HepG2 (cell line): Measurements from ENCODE around the gene GLUL. TPM values are rescaled to one million over a fixed set of nuclear protein-coding genes. Genes with fewer than 3 reads are reported as not detected.

ENCODE experiments used
- ATAC-seq: fragments of 200-7000 bp; cut with Tn5 transposase; 3 replicates; pipeline ENCODE4 v1.9.1; 2020; ENCODE audit warnings: mild to moderate bottlenecking, moderate library complexity
- BruUV-seq: library from RNA; stranded (reverse); fragments of 400-500 nt; replicated peaks from 2 replicates; lab custom pipeline; 2021; lab: Mats Ljungman, UMichigan
- CTCF ChIA-PET: fragments of 300-600 bp; formaldehyde crosslinking; extraction: SDS; loops from one replicate; lab custom pipeline; 2021; ENCODE audit warnings: low total read pairs, inconsistent platforms, low intra/inter-chr PET ratio; lab: Yijun Ruan, JAX
- POLR2A ChIA-PET: fragments of 350-600 bp; sonication (Branson Sonifier 250); formaldehyde crosslinking; loops from one replicate; lab custom pipeline; 2020; ENCODE audit warnings: antibody characterized with exemption, inconsistent platforms; lab: Yijun Ruan, JAX
- DNase-seq: peaks from one replicate; pipeline ENCODE4 v3.0.0-alpha.2; 2015; ENCODE audit warnings: low spot score
- FAIRE-seq: peaks from 3 replicates; lab custom pipeline; 2011; peaks lifted over from hg19 to GRCh38; lab: Jason Lieb, UNC
- H2AFZ ChIP-seq: one replicate; pipeline ENCODE4 v1.6.1; 2011; ENCODE audit warnings: low read length, inconsistent platforms
- H3K27ac ChIP-seq: fragments of 300-600 bp; 3 replicates; pipeline ENCODE4 v1.8.0; 2011; ENCODE audit warnings: mixed run types, mild to moderate bottlenecking, mixed read lengths, low read length, inconsistent platforms; ENCODE audit not compliant: insufficient read depth; ENCODE audit errors: extremely low read length
- H3K27me3 ChIP-seq, 2 experiments: fragments of 200-600 bp in 1 of 2; 2 replicates in 1 of 2; 3 replicates in 1 of 2; pipeline versions ENCODE4 v1.6.0 to v1.8.0; 2011; ENCODE audit warnings: low read length in 2 of 2, mild to moderate bottlenecking in 2 of 2, moderate library complexity in 2 of 2, inconsistent platforms in 1 of 2; ENCODE audit not compliant: insufficient read depth in 2 of 2, control insufficient read depth in 1 of 2
- H3K36me3 ChIP-seq, 2 experiments: fragments of 200-600 bp in 1 of 2; replicated peaks in 1 of 2; 2 replicates in 1 of 2; 3 replicates in 1 of 2; pipeline versions ENCODE4 v1.5.1 to v1.8.0; 2011; ENCODE audit warnings: low read length in 2 of 2, inconsistent platforms in 1 of 2; ENCODE audit not compliant: insufficient read depth in 2 of 2, control insufficient read depth in 1 of 2
- H3K4me1 ChIP-seq: 2 replicates; pipeline ENCODE4 v1.5.1; 2012; ENCODE audit warnings: low read length, inconsistent platforms; ENCODE audit not compliant: insufficient read depth
- H3K4me2 ChIP-seq: 2 replicates; pipeline ENCODE4 v1.6.0; 2011; ENCODE audit warnings: low read depth, low read length, inconsistent platforms
- H3K4me3 ChIP-seq, 3 experiments: fragments of 200-600 bp in 1 of 3; sonication (generic), shearing (Covaris generic) in 1 of 3; replicated peaks in 1 of 3; 2 replicates each; pipeline ENCODE4 v1.5.1; 2011 to 2016; ENCODE audit warnings: low read length in 3 of 3, inconsistent platforms in 2 of 3, low read depth in 2 of 3, mild to moderate bottlenecking in 2 of 3, control low read depth in 1 of 3, mixed read lengths in 1 of 3; ENCODE audit not compliant: insufficient read depth in 1 of 3
- H3K79me2 ChIP-seq: one replicate; pipeline ENCODE4 v1.6.1; 2011; ENCODE audit warnings: low read length, inconsistent platforms; ENCODE audit not compliant: insufficient read depth
- H3K9ac ChIP-seq: 2 replicates; pipeline ENCODE4 v1.6.0; 2011; ENCODE audit warnings: mild to moderate bottlenecking, low read depth, low read length, inconsistent platforms; ENCODE audit not compliant: insufficient read depth
- H3K9me3 ChIP-seq: 2 replicates; pipeline ENCODE4 v1.5.1; 2012; ENCODE audit warnings: mild to moderate bottlenecking, low read length
- H4K20me1 ChIP-seq: 2 replicates; pipeline ENCODE4 v1.6.0; 2011; ENCODE audit warnings: inconsistent platforms, mild to moderate bottlenecking, low read length, moderate library complexity; ENCODE audit not compliant: insufficient read depth
- AHR ChIP-seq: IDR thresholded peaks from 2 replicates; pipeline ENCODE4 v1.6.1; 2018; ENCODE audit warnings: missing genetic modification reagents, missing compliant biosample characterization
- BRF2 ChIP-seq: sonication (generic); formaldehyde crosslinking; IDR thresholded peaks from 2 replicates; pipeline ENCODE4 v1.8.1; 2022; ENCODE audit warnings: mild to moderate bottlenecking, missing genetic modification reagents
- HNRNPH1 ChIP-seq: fragments of 200-400 bp; formaldehyde crosslinking; optimal IDR thresholded peaks from 2 replicates; pipeline ENCODE3; 2017; ENCODE audit warnings: mild to moderate bottlenecking, low read depth, low read length
- IKZF4 ChIP-seq: sonication (generic); formaldehyde crosslinking; IDR thresholded peaks from 2 replicates; pipeline ENCODE4 v1.5.1; 2020; ENCODE audit warnings: borderline replicate concordance, mild to moderate bottlenecking, low read depth, missing genetic modification reagents; ENCODE audit errors: not compliant biosample characterization
- MXD3 ChIP-seq: IDR thresholded peaks from 2 replicates; pipeline ENCODE4 v1.6.1; 2016; ENCODE audit warnings: mild to moderate bottlenecking, missing biosample characterization, missing genetic modification reagents
- NCOA1 ChIP-seq: sonication (generic); formaldehyde crosslinking; IDR thresholded peaks from 2 replicates; pipeline ENCODE4 v1.9.0; 2021; ENCODE audit warnings: missing genetic modification reagents
- RNF219 ChIP-seq: sonication (generic); formaldehyde crosslinking; IDR thresholded peaks from 2 replicates; pipeline ENCODE4 v1.5.0; 2020; ENCODE audit warnings: mild to moderate bottlenecking, missing genetic modification reagents
- SMYD3 ChIP-seq: sonication (generic); formaldehyde crosslinking; IDR thresholded peaks from 2 replicates; pipeline ENCODE4 v1.8.1; 2023; ENCODE audit warnings: mild to moderate bottlenecking, missing genetic modification reagents
- ZNF510 ChIP-seq: sonication (generic); formaldehyde crosslinking; IDR thresholded peaks from 2 replicates; pipeline ENCODE4 v1.4.0; 2020; ENCODE audit warnings: low read depth, mild to moderate bottlenecking, missing genetic modification reagents
- ZNF564 ChIP-seq: sonication (generic); formaldehyde crosslinking; IDR thresholded peaks from 2 replicates; pipeline ENCODE4 v1.8.1; 2023; ENCODE audit warnings: mild to moderate bottlenecking, missing genetic modification reagents
- ZNF580 ChIP-seq: IDR thresholded peaks from 2 replicates; pipeline ENCODE4 v1.6.1; 2016; ENCODE audit warnings: low read depth, borderline replicate concordance
- ZNF713 ChIP-seq: sonication (generic); formaldehyde crosslinking; IDR thresholded peaks from 2 replicates; pipeline ENCODE4 v1.4.0; 2020; ENCODE audit warnings: mild to moderate bottlenecking, missing genetic modification reagents
- WGBS: methylation state at CpG from one replicate; pipeline ENCODE4 v1.1.6; 2017; ENCODE audit warnings: low lambda C conversion rate; 5-methylcytosine and 5-hydroxymethylcytosine counted together
- in situ Hi-C: cut with HindIII; loops from 2 replicates; pipeline ENCODE4 v1.10.0; 2017; ENCODE audit warnings: low pct_unique_long_range_greater_than_20kb; ENCODE audit not compliant: extremely low pct_ligation_motif_present
- intact Hi-C: fragments of 100-400 bp; cut with micrococcal nuclease; formaldehyde crosslinking; loops from one replicate; pipeline ENCODE4 v1.10.0; 2022; ENCODE audit not compliant: unreplicated experiment
- polyA plus RNA-seq, 8 experiments: library from polyadenylated mRNA; depleted of rRNA in 3 of 8; stranded (reverse) in 7 of 8; unstranded in 1 of 8; fragments of >200 nt; fragmentation: Illumina TruSeq in 4 of 8; extraction: Trizol in 4 of 8; gene quantifications; 2 replicates each; pipeline versions ENCODE4 v1.2.1 to v1.2.3, GENCODE V29; 2011 to 2016; ENCODE audit warnings: low read depth in 4 of 8, missing spikeins in 1 of 8, mixed read lengths in 1 of 8; ENCODE audit not compliant: insufficient read depth in 1 of 8
- total RNA-seq, 5 experiments: library from RNA; depleted of rRNA; stranded (reverse); fragments of >200 nt; fragmentation: Illumina TruSeq; extraction: Trizol; gene quantifications; 2 replicates each; pipeline ENCODE4 v1.2.3, GENCODE V29; 2016; ENCODE audit warnings: low read depth in 1 of 5

The GLUL gene
- total and polyA plus RNA-seq, 2 of the 13 experiments (the other 11 are each of a cell fraction or from before 2014, with no cell fraction given): 423 to 827 TPM

- no peak for TF ChIP-seq RNF219 (CRISPR knock-in tag)
- TF ChIP-seq ZNF564 (CRISPR knock-in tag): no peak
- TF ChIP-seq ZNF713 (CRISPR knock-in tag): no peak
- TF ChIP-seq ZNF510 (CRISPR knock-in tag): no peak
- TF ChIP-seq SMYD3: no peak
Measured at GRCh38 chr1:182395906-182396305, 4.3 kb upstream of the GLUL start (continued).

- FAIRE-seq: no peak
- Histone ChIP-seq H3K4me3 (no peak overlapping the region), H3K9ac (no peak overlapping the region), H3K79me2 (peaks cover 34% of the 10 kb centered on the region), H3K4me1 (peaks cover 44% of the 10 kb centered on the region), H3K9me3 (no peaks in the 10 kb centered on the region), H3K36me3 (no peaks in the 10 kb centered on the region; a peak in 1 of 5 replicates), H3K27ac (no peak overlapping the region), H3K27me3 (no peaks in the 10 kb centered on the region; a peak in 1 of 5 replicates), H2AFZ (no peak overlapping the region), H3K4me2 (no peak overlapping the region), H4K20me1 (peaks cover 16% of the 10 kb centered on the region)
- no peak for DNase-seq
- WGBS: 90% methylated on average over 5 of the region's 5 CpGs
- ChIA-PET CTCF (interaction anchor here (3.3 kb wide), 1 partner anchor 251 kb away, joined by 70 read pairs; no protein-coding TSS in a partner anchor), POLR2A (interaction anchor here (1.1 to 2.8 kb wide), 2 partner anchors 104 to 309 kb away, joined by 3 to 118 read pairs; no protein-coding TSS in a partner anchor)
- TF ChIP-seq BRF2 (CRISPR knock-in tag) (no peak), HNRNPH1 (no peak), AHR (no peak), IKZF4 (CRISPR knock-in tag) (no peak), MXD3 (no peak), ZNF580 (CRISPR knock-in tag) (no peak), NCOA1 (no peak)
- ATAC-seq: no peak
- intact Hi-C loops: no loop called here
- BruUV-seq: no TSS peak
- in situ Hi-C loops: loop anchor here (5.0 kb wide), 1 partner anchor 92 kb away; no protein-coding TSS in a partner anchor
Measured at GRCh38 chr1:182394055-182394775, 2.6 kb upstream of the GLUL start.
